NB4 (cell line): ENCODE measurements around the gene NR0B2.

Experiments used
- MYC ChIP-seq: IDR thresholded peaks from 2 replicates; pipeline ENCODE4 v1.6.1; 2011; ENCODE audit warnings: low read depth, low read length
- POLR2A ChIP-seq: IDR thresholded peaks from 2 replicates; pipeline ENCODE4 v1.6.1; 2011; ENCODE audit warnings: mild to moderate bottlenecking; ENCODE audit not compliant: insufficient read length; ENCODE audit errors: extremely low read depth
- TF ChIP-seq, protein P1 (sequence below): IDR thresholded peaks from one replicate; pipeline ENCODE4 v1.5.1; 2012; ENCODE audit warnings: low read depth, low read length
- TF ChIP-seq, protein P2 (sequence below): IDR thresholded peaks from 2 replicates; pipeline ENCODE4 v1.6.1; 2011; ENCODE audit warnings: low read depth, low read length

DNA sequence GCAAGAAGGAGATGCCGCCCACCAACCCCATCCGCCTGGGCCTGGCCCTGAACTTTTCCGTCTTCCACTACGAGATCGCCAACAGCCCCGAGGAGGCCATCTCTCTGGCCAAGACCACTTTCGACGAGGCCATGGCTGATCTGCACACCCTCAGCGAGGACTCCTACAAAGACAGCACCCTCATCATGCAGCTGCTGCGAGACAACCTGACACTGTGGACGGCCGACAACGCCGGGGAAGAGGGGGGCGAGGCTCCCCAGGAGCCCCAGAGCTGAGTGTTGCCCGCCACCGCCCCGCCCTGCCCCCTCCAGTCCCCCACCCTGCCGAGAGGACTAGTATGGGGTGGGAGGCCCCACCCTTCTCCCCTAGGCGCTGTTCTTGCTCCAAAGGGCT is 50.1 kb downstream of the NR0B2 start:
- TF ChIP-seq, protein P1, sequence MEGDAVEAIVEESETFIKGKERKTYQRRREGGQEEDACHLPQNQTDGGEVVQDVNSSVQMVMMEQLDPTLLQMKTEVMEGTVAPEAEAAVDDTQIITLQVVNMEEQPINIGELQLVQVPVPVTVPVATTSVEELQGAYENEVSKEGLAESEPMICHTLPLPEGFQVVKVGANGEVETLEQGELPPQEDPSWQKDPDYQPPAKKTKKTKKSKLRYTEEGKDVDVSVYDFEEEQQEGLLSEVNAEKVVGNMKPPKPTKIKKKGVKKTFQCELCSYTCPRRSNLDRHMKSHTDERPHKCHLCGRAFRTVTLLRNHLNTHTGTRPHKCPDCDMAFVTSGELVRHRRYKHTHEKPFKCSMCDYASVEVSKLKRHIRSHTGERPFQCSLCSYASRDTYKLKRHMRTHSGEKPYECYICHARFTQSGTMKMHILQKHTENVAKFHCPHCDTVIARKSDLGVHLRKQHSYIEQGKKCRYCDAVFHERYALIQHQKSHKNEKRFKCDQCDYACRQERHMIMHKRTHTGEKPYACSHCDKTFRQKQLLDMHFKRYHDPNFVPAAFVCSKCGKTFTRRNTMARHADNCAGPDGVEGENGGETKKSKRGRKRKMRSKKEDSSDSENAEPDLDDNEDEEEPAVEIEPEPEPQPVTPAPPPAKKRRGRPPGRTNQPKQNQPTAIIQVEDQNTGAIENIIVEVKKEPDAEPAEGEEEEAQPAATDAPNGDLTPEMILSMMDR = no peak
- no peak for TF ChIP-seq POLR2A
- TF ChIP-seq, protein P2, sequence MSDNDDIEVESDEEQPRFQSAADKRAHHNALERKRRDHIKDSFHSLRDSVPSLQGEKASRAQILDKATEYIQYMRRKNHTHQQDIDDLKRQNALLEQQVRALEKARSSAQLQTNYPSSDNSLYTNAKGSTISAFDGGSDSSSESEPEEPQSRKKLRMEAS = no peak
- no peak for TF ChIP-seq MYC
